AG20443 (cell line): ENCODE data around the gene ASIC4.

Experiments used
- DNase-seq: peaks from one replicate; pipeline ENCODE4 v3.0.0; 2012; ENCODE audit warnings: low spot score, mixed read lengths

The ASIC4 gene

DNA sequence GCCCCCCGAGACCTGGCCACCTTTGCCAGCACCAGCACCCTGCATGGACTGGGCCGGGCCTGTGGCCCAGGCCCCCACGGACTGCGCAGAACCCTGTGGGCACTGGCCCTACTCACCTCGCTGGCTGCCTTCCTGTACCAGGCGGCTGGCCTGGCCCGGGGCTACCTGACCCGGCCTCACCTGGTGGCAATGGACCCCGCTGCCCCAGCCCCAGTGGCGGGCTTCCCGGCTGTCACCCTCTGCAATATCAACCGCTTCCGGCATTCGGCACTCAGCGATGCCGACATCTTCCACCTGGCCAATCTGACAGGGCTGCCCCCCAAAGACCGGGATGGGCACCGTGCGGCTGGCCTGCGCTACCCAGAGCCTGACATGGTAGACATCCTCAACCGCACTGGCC is 554 bp downstream of the ASIC4 start:
- no peak for DNase-seq

GRCh38 chr2:219515874-219516629 is 1.8 kb downstream of the ASIC4 start:
- no peak for DNase-seq

DNA sequence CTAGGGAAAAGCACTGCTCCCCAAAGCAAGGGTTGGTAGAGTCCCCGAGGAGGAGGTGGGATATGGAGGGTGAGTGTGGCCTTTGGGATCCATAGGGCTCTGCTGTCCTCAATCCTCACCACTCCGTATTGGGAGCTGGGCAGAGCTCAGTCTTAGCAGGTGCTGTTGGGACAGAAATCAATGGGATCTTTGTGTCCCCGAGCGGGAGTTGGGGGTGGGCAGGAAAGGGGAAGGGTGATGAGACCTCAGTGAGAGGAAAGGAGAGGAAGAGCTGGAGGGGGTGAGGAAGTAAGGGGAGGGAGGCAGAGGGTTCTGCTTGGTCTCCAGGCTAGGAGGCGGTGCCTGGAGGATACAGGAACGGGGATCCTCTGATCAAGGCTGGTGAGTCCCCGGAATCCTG is 2.6 kb downstream of the ASIC4 start:
- DNase-seq = no peak

GRCh38 chr2:219517954-219518778 is 3.9 kb downstream of the ASIC4 start:
- DNase-seq = no peak

GRCh38 chr2:219519526-219519916 is 5.2 kb downstream of the ASIC4 start:
- DNase-seq = no peak

DNA sequence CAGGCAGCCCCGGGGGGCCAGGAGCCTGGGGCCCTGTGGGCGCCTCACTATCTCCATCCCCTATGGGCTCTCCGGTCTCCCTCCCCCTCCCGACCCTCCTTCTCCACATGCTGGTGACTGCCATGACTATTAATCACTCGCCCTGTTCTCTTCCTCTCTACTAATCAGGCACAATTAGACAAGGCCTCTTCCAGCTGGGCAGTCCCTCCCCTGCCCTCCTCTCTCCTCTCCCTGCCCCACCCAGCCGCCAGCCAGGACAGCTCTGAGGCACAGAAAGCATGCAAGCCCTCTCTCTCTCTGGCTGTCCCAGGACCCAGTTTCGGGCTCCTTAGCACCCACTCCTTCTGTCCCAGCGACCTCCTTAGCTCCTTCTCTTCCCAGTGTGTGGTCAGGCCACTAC is 5.8 kb downstream of the ASIC4 start:
- peak; percentile 39 for DNase-seq

GRCh38 chr2:219521066-219521880 is 7.0 kb downstream of the ASIC4 start:
- peak; percentile 86 for DNase-seq

DNA sequence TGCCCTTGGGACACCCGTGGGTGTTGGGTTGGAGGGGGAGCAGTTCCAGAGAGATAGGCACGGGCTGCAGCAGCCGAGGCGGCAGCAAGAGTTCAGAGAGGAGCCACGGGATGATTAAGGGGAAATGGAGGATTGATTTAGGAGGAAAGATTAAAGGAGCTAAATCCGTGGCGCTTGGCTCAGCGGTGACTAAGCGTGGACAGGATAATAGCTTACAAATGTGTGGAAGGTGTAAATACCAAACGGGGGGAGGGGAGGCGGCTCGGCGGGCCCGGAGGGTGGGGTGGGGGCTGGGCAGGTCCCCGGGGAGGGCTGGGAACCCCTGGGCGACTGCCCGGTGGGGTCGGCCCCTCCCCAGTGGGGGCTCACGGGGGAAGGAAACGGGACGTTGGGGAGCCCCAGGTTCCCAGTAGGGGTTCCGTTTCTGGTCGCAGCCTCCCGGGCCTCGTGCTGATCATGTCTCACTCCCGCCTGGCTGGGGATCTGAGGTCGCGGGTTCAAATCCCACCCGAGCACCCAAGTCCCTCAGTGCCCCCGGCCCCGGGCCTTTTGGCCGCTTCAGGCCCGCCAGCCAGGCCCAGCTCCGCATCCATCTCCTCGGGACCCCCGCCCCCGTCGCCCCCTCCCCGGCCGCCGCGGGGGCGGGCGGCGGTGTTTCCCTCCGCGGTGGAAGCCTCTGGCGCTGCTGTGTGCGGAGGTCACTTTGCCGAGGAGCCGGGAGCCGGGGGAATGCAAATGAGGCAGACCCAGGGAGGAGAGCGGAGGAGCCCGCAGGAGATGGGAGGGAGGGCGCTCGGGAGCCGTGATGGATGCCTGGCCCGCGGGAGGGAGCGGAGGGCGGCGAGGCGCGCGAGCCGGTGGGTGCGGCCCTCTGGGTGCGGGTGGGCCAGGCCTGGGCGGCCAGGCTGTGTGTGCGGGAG is 8.1 kb downstream of the ASIC4 start:
- DNase-seq = peak; percentile 76

DNA sequence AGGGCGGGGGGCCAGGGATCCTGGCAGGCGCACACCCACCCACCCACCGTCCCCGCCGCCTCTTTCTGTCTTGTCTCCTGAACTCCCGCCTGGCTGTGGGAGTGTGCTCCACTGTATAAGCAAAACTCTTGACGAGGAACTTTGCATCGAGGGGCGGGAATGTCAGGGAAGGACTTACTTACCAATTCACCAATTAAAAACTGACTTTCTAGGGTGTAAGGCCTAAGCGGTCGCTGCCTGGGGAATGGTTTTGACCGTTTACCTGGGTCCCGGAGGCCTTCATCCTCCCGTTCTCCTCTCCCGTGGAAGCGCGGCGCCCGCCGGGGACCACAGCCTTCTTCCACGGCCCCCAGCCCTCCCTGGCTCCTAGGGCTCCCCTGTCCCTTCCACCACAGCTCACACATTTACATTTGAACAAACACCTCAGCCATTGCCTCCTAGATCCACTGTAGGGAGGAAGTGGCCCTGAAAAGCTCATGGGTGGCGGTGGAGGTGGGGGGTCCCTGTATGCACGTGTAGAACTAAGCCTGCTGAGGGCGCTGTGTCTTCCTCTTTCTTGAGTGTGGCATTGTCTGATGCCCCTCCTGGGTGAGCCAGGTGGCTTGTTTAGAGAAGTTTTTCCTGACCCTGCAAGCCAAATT is 8.9 kb downstream of the ASIC4 start:
- DNase-seq = no peak

DNA sequence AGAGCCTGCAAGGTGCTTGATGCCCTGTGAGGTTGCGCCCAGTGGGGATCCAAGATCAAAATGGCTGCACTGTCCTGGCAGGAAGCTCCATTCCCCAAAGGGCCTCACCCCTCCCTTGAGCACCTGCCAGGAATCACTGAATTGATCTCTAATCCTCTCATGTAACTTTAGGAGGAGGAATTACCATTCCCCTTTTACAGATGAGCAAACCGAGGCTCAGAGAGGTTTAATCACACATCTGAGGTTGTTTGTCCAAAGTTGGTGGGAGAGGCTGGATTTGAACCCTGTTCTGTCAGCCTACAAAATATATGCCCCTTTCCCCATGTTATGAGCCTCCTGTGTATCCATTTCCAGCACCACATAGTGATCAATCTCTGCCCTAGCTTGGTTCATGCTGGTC is 10.5 kb downstream of the ASIC4 start:
- no peak for DNase-seq

DNA sequence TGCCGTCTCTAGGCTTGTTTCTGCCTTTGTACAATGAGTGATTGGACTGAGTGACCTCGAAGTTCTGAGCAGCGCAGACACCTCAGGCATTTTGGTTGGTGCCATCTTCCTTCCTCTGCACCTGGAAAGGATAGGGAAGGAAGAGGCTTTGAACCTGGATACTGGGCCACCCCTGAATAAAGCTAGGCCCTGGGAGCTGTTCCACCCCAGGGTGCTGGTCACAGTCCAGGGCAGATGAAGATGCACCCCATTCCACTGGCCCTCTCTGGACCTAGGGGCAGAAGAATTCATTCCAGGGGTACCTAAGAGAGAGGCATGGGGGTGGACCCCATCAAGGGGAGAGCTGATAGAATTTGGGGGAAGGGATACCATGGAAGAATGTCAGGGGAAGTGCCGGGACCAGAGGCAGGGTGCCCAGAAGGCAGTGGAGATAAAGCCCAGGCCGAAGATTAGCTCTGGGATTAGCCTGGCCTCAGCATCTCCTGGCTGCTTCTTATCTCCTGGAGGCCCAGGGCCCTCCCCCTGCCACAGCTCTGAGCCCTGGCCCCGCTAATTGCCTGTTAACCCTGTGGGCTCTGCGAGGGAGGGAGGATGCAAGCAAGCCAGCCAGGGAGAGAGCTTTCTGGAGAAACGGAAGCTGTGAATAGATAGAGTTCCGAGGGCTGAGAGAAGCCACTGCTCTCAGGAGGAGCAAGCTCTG is 11.4 kb downstream of the ASIC4 start:
- no peak for DNase-seq

GRCh38 chr2:219526320-219527075 is 12.2 kb downstream of the ASIC4 start:
- no peak for DNase-seq

GRCh38 chr2:219527076-219527394 is 12.8 kb downstream of the ASIC4 start:
- DNase-seq = no peak

DNA sequence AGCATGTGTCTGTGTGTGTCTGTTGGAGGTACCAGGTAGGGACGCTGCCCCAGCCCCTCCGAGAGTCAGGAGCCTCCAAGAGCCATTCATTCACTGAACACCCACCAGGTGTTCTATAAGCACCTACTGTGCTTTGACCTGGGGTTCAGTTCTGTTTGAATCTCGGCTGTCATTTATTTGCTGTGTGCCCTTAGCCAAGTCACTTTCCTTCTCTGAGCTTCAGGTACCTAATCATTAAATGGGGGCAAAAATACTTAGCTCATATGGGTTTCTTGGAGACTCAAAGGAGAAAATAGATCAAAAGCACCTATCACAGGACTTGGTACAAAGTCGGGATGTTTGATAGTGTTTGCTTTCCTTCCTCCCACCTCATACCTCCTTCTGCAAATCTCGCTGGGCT is 13.2 kb downstream of the ASIC4 start:
- no peak for DNase-seq

DNA sequence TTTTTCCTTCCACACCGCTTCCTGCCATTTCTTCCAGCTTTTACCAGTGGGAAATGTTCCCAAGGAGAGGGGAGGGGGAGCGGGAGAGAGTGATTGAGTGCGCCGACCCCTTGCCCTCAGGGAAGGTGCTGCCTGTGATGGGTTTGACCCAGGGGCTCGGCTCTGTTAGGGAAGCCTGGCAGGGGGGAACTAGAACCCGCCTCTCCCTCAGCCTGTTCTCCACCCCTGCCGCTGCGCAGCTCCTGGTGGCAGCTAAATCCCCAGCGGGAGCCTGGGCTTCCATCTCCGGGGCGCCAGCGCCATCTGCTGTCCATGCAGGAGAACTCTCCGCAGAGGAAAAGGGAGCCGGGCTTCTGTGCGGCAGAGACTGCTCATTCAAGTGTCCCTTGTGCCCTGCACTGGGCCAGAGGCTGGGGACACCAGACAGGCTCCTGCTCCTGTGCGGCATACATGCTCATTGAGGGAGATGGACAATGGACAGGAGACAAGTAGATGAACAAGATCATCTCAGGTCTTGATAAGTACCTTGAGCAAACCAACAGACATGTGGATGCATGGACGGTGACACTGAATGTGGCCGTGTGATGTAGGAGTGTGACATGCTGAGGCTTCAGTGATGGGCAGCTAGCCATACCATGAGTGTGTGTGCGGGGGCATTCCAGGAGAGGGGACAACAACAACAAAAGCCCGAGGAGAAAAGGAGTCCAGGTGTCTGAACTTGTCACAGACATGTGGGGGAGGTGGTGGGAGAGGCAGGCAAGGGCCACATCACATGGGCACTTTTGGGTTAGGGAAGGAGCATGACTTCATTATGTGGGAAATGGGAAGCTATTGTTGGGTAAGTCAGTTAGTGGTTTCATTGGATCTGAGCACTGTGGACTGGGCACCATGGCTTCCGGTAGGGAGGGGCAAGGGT is 16.0 kb downstream of the ASIC4 start:
- peak; percentile 95 for DNase-seq

GRCh38 chr2:219531639-219532377 is 17.5 kb downstream of the ASIC4 start:
- DNase-seq = no peak

- DNase-seq = no peak
Observed at GRCh38 chr2:219532378-219532649, 18.0 kb downstream of the ASIC4 start.

DNA sequence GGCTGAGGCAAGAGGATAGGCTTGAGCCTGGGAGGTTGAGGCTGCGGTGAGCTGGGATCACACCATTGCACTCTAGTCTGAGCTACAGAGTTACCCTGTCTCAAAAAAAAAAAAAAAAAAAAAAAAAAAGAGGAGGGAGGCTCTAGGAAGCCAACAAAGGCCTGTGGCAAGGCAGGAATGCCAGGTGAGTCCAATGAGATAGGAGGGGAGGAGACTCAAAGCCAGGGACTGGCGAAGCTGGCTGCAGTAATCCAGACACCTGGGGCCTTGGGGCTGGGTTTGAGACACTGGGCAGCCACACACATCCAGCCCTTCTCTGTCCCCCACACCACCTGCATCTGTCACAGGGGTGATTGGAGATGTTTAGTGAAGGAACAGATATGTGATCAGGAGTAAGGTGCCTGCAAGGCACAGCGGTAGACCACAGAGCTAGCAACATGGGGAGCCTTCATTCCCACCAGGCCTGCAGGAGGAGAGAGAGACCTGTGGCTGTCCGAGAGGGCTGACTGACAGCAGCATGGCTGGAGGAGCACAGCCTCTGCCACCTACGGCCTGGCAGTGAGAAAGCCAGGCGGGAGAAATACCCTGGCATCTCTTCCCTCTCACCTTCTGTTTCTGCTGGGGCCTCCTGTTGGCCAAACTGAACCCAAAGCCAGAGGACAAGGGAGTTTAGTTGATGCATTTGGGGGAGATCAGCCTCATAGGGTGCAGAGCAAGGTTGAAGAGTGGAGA is 19.8 kb downstream of the ASIC4 start:
- no peak for DNase-seq
